ENCODE results near the gene ACBD4.

GRCh38 chr17:45138911-45139532 lies 3.5 kb downstream of the ACBD4 start:
- no peak for TF ChIP-seq CTCF (IDR thresholded peaks at IDR 0.05; ENCODE audit: low read depth, low read length, poor library complexity, severe bottlenecking)
- TF ChIP-seq EZH2phosphoT487 (IDR thresholded peaks at IDR 0.05; ENCODE audit: borderline replicate concordance, low read length) = no peak

Data from DOHH2 (cell line).